Epithelial cell of esophagus (primary cell): ENCODE data around the gene RAB5B.
"Not testable (repeated sequence)": the region's sequence is repeated elsewhere in the genome, so short reads cannot be mapped to it uniquely, and the experiment has no call there.

Experiments
- DNase-seq: peaks from one replicate; pipeline ENCODE4 v3.0.0; 2010; ENCODE audit warnings: low read depth
- H3K4me3 ChIP-seq: 2 replicates; pipeline ENCODE4 v1.5.1; 2011; ENCODE audit warnings: mild to moderate bottlenecking, low read length, control low read depth
- TF ChIP-seq, protein P1 (sequence below): IDR thresholded peaks from 2 replicates; pipeline ENCODE4 v1.5.1; 2011; ENCODE audit warnings: low read depth, mild to moderate bottlenecking, low read length, control low read depth, inconsistent platforms; ENCODE audit not compliant: insufficient read depth; ENCODE audit errors: missing control alignments

The RAB5B gene

DNA sequence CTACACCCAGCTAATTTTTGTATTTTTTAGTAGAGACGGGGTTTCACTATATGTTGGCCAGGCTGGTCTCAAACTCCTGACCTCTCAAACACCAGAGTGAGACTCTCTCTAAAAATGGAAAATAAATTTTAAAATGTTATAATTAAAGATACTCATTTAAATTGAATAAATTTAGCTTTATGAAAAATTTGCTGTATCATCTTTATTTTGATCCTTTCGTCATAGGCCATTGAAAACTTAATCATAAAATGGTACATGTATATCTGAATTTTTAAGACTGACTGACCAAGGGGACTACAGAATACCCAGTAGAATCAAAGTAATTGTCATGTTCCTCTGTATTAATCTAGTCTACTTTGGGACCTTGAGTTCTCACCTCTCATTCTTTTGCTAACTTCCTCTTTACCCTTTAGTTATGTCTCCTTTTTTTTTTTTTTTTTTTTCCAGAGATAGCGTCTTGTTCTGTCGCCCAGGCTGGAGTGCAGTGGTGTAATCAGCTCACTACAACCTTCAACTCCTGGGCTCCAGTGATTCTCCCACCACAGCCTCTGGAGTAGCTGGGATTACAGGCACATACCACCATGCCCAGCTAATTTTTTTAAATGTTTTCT is 9.5 kb downstream of the RAB5B start:
- TF ChIP-seq, protein P1, sequence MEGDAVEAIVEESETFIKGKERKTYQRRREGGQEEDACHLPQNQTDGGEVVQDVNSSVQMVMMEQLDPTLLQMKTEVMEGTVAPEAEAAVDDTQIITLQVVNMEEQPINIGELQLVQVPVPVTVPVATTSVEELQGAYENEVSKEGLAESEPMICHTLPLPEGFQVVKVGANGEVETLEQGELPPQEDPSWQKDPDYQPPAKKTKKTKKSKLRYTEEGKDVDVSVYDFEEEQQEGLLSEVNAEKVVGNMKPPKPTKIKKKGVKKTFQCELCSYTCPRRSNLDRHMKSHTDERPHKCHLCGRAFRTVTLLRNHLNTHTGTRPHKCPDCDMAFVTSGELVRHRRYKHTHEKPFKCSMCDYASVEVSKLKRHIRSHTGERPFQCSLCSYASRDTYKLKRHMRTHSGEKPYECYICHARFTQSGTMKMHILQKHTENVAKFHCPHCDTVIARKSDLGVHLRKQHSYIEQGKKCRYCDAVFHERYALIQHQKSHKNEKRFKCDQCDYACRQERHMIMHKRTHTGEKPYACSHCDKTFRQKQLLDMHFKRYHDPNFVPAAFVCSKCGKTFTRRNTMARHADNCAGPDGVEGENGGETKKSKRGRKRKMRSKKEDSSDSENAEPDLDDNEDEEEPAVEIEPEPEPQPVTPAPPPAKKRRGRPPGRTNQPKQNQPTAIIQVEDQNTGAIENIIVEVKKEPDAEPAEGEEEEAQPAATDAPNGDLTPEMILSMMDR: no peak
- H3K4me3 ChIP-seq: no peak overlapping the region
- DNase-seq: no peak

DNA sequence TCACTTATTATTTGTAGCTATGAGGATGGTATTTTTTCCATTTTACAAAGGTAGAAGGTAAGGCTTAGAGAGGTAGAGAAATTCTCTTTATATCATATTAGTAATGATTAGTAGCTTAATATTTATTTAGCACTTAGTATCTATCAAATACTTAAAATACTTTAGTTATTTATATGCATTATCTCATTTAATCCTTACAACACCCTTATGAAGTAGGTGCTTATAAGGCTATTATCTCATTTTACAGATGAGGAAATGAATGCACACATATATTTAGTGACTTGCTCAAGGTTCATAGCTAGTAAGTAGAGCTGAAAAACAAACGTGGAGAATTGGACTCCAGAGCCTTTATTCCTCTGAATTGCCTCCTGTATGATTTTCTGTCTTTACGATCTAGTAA is 11.0 kb downstream of the RAB5B start:
- no peak for DNase-seq
- no peak overlapping the region for H3K4me3 ChIP-seq
- TF ChIP-seq, protein P1: no peak

DNA sequence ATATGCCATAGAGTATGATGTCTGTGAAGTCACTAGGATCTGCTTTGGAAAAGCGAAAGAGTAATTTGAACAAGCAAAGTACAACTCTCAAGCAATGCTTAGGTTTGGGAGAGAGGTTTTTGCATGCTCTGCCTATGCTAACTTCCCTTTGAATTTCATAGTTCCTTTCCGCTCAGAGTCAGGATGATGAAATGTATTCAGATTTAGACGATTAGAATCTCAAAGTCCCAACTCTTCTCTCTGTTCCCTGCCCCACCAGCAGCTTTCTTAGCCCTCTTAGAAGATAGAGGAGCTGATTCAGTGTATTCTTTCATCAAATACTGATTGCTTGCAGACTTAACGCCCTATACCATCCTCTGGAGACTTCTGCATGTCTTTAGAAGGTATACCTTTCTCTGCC is 11.5 kb downstream of the RAB5B start:
- DNase-seq: no peak
- TF ChIP-seq, protein P1: no peak

DNA sequence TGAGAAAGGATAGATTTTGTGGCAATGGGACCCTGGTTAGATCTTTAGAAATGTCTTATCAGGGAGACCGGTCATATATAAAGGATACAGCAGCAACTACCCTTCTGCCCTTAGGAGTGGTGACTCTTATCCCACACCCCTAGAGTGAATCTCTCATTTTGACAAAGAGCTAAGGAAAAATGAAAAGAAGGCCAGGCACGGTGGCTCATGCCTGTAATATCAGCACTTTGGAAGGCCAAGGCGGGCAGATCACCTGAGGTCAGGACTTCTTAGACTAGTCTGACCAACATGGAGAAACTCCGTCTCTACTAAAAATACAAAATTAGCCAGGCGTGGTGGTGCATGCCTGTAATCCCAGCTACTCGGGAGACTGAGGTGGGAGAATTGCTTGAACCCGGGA is 12.1 kb downstream of the RAB5B start:
- DNase-seq, H3K4me3 ChIP-seq: not testable (repeated sequence)

More for the DNA sequence above, 11.5 kb downstream of the RAB5B start:
- no peak overlapping the region for H3K4me3 ChIP-seq

DNA sequence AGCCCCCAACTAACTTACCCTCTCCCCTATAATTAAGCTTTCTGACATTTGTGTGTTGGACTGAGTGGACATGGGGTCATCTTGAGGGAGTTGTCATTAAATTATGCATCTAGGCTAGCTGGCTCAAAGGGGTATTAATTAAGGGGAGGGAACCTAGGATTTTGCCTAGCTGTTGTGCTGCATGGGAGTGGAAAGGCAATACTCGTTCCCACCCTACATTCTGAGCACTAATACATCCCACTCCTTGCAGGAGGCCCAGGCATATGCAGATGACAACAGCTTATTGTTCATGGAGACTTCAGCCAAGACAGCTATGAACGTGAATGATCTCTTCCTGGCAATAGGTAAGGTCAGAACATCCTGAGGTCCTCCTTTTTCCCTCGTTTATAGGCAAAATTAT is 17.2 kb downstream of the RAB5B start:
- H3K4me3 ChIP-seq: no peak overlapping the region
- TF ChIP-seq, protein P1: no peak
- no peak for DNase-seq

DNA sequence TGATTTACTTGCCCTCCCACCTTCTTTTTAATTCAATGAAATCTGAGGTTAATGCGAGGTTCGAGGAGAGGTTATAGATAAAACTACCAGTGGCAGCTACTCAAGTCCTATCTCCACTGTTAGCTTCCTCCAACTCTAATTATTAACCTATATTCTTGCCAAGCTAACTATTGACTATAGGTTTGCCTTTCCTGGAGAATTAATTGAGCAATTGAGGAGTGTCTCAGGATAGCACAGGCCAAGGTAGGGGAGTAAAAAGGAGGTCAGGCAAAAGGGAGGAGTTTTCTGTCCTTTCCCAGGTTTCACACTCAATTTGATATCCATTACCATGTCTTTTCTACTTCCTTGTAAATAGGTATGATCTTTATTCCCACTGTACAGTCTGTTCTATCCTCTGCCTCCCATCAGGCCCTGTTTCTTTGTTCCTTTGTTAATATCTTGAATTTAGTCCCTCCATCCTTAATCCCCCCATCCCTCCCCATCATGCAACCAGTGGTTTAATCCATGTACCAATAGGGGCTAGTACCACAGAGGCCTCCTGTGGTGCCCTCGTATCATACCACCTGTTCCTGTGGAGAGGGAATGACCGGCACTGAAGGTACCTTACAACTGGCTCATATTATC is 19.5 kb downstream of the RAB5B start:
- TF ChIP-seq, protein P1: no peak
- no peak for DNase-seq

DNA sequence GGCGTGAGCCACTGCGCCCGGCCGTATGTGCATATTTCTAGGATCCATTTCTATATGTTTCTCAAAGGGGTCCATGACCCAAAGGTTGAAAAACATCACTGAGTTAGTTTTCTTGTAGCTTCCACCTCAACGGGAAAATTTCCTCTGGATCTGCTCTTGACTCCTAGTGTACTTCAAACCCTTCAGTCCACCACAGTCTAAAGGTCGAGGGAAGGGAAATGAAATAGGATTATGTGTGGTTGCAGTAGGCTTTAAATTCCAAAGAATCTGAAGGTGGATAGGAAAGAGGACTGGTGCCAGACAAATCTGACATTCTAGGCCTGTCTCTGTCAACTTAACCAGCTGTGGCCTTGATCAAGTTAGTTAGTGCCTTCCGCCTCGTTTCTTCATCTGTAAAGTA is 21.5 kb downstream of the RAB5B start:
- TF ChIP-seq, protein P1: no peak

More for the DNA sequence above, 19.5 kb downstream of the RAB5B start:
- no peak overlapping the region for H3K4me3 ChIP-seq

More for the DNA sequence above, 21.5 kb downstream of the RAB5B start:
- DNase-seq: no peak
- H3K4me3 ChIP-seq: no peak overlapping the region
